Activated naive CD4-positive, alpha-beta T cell treated with anti-CD3 and anti-CD28 coated beads, Interleukin-2, amount 10 ng/mL, durations not matched to agents 7 days and 5 days (primary cell): Measurements from ENCODE around the gene CACNA2D1.
A peak's percentile ranks its signal among the peaks of the same experiment; 100 is the strongest.

Experiments
- CTCF ChIA-PET: fragments of 350-600 bp; sonication (Branson Sonifier 250); formaldehyde crosslinking; loops from one replicate; lab custom pipeline; 2021; ENCODE audit warnings: antibody characterized with exemption; lab: Charles Lee
- DNase-seq: peaks from one replicate; pipeline ENCODE4 v3.0.0-alpha.2; 2020
- H3K27ac Mint-ChIP-seq: one replicate; pipeline ENCODE4 v1.8.0; 2021; ENCODE audit warnings: mild to moderate bottlenecking, moderate library complexity, mixed read lengths
- H3K27me3 Mint-ChIP-seq: one replicate; pipeline ENCODE4 v1.8.0; 2021; ENCODE audit warnings: mild to moderate bottlenecking, mixed read lengths
- H3K36me3 Mint-ChIP-seq: one replicate; pipeline ENCODE4 v1.8.0; 2021; ENCODE audit warnings: mixed read lengths
- H3K4me1 Mint-ChIP-seq: one replicate; pipeline ENCODE4 v1.8.0; 2021; ENCODE audit warnings: mixed read lengths
- H3K4me3 Mint-ChIP-seq: one replicate; pipeline ENCODE4 v1.8.0; 2021; ENCODE audit warnings: mild to moderate bottlenecking, moderate library complexity, mixed read lengths
- H3K9me3 Mint-ChIP-seq: one replicate; pipeline ENCODE4 v1.8.0; 2021; ENCODE audit warnings: mixed read lengths

The CACNA2D1 gene

DNA sequence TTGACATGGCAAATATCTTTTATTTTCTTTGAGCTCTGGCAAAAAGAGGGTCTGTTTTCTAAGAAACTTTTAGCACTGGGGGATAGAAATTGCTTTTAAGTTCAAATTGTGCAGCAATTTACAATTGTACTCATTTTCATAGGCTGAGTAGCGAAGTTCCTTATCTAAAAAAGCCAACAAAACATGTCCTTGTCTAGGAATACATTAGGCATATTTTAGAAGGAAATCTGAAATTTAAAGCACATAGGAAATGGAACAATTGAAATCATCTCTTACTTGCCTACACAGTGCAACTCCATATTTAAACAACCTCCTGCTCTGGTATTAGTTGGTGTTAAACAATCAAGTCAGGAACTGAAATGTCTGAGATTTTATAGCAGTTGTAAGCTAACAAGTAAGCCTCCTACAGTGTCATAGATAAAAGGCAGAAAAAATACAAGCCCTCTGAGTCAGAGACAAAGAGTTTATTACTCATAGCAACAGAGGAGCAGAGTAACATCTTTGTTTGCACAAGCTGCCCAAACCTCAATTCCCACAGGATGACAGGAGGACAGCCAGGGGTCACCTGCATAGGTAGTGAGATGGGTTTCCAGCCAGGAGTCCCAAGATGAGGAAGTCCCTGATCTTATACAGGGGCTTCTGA is 393.6 kb downstream of the CACNA2D1 start:
- Mint-ChIP-seq H3K4me1 (no peaks in the 10 kb centered on the region), H3K27ac (no peak overlapping the region), H3K4me3 (no peak overlapping the region), H3K27me3 (no peaks in the 10 kb centered on the region), H3K36me3 (no peaks in the 10 kb centered on the region), H3K9me3 (no peaks in the 10 kb centered on the region)
- CTCF ChIA-PET, result no interaction called here
- no peak for DNase-seq

DNA sequence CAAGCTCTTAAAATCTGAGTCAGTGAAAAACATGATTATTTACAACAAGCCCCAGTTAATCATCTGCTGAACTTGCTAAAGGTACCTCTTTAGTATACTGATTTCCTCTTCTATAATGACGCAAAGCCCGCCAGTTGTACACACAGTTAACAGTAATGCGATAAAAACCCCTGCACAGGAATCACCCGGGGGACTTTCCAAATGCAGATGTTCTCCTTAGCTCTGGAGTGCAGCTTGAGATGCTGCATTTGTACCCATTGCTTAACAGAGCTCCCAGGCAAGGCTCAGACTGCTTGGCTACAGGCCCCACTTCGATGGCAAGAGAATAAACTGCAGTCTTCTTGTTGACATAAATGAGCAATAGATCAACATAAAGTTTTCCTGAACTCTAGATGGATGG is 394.1 kb downstream of the CACNA2D1 start:
- Mint-ChIP-seq H3K27ac (no peak overlapping the region), H3K4me3 (no peak overlapping the region), H3K4me1 (no peaks in the 10 kb centered on the region), H3K27me3 (no peaks in the 10 kb centered on the region), H3K36me3 (no peaks in the 10 kb centered on the region), H3K9me3 (no peaks in the 10 kb centered on the region)
- no peak for DNase-seq
- CTCF ChIA-PET, result no interaction called here

DNA sequence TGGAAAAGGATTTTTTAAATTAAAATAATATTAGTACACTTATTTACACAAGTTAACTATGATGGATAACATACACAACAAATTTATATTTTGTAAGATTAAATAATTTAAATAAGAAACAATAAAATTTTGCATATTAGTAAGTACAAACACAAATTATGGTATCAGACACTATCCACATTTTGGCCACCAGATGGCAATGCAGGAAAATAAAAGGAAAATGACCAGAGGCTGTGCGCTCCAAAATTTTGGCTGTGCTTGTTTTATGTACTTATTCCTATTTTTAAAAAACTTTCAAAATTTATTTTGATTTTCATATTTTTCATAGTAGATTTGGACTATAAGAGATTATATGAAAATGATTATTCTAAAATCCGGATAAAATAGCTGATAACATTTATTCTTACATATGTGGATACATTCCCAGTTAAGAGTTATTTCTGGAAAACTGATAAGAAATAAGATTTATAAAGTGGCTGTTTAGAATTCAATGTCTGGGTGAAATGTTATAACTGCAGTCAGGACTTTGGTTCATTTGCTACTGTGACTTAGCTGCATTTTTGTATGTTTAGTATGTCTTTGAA is 399.0 kb downstream of the CACNA2D1 start:
- Mint-ChIP-seq H3K27me3 (no peaks in the 10 kb centered on the region), H3K4me1 (no peaks in the 10 kb centered on the region), H3K4me3 (no peak overlapping the region), H3K36me3 (no peaks in the 10 kb centered on the region), H3K9me3 (no peaks in the 10 kb centered on the region), H3K27ac (no peak overlapping the region)
- peak; percentile 27 for DNase-seq
- CTCF ChIA-PET, result interaction anchor here (1.6 kb wide), 1 partner anchor 562 kb away, joined by 5 read pairs; no protein-coding TSS in a partner anchor

DNA sequence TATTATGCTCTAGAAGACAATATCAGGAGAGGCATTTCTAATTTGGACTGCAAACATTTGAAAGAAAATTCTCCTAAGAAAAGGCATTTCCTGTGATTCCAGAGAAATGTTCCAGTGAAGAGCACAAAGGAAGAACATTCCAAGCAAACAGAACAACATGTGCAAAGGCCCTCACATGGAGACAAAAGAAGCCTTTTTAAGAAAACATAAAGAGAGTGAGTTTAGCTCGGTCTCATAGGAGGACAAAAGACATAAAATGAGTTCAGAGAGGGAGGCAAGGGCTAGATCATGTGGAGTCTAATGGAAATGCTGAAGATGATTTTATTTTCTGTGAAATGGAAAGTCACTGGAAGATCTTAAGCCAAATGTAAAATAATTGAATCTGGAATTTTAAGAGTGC is 404.0 kb downstream of the CACNA2D1 start:
- Mint-ChIP-seq H3K4me1 (no peaks in the 10 kb centered on the region), H3K27ac (no peak overlapping the region), H3K9me3 (no peaks in the 10 kb centered on the region), H3K27me3 (no peaks in the 10 kb centered on the region), H3K4me3 (no peak overlapping the region), H3K36me3 (no peaks in the 10 kb centered on the region)
- CTCF ChIA-PET, result no interaction called here
- no peak for DNase-seq

DNA sequence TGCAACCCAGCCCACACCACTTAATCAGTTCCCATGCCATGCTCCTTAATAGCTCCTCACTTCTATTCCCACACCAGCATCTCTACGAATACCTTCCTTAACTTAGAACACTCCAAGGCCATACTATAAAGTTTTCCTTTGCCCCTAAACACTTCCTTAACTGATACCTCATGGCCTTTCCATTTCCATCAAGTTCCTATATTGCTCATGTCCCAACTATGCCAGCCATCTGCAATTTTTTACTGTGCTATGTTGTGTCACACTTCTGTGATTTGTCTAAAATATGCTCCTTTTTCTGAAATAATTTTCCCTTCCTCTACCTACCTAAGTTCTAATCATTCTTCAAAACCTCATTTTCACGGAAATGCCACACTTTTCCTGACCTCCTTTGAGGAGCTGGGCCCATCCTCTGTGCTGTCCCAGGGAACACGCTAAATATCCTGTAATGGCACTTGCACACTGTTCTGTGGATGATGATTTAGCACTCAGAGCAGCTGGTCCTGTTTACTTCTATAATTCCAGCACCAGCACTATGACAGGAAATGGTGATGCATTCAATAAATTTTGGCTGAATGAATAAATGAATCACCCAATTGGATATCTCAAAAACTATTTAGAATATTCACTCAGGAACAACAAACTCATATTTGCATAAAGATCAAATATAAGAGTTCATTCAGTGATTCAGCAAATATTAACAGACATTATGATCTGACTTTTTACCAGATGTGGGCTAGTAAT is 407.3 kb downstream of the CACNA2D1 start:
- no peaks in the 10 kb centered on the region for H3K4me1 Mint-ChIP-seq
- DNase-seq, result no peak
- H3K9me3 Mint-ChIP-seq, result no peaks in the 10 kb centered on the region
- H3K27me3 Mint-ChIP-seq, result no peaks in the 10 kb centered on the region
- H3K4me3 Mint-ChIP-seq, result no peak overlapping the region
- CTCF ChIA-PET, result no interaction called here
- no peak overlapping the region for H3K27ac Mint-ChIP-seq
- H3K36me3 Mint-ChIP-seq, result no peaks in the 10 kb centered on the region

DNA sequence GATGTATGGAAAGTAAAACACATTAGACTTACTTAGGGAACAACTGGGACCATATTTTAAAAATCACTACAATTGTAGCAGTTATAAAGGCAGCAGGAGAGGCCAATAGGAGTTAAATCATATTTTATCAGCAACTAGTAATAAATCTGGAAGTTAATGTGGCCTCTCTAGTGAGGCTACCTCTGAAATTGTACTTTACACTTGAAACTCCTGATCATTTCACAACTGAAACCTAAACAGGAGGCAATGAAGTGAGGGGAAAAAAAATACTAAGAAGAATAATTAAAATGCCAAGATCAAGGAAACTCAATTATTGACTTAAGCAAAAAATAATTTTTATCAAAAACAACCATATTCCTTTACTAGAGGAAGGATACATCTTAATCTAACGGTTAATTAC is 408.1 kb downstream of the CACNA2D1 start:
- H3K36me3 Mint-ChIP-seq, result no peaks in the 10 kb centered on the region
- no peak overlapping the region for H3K27ac Mint-ChIP-seq
- no peaks in the 10 kb centered on the region for H3K9me3 Mint-ChIP-seq
- H3K4me1 Mint-ChIP-seq, result no peaks in the 10 kb centered on the region
- no peak for DNase-seq
- no peaks in the 10 kb centered on the region for H3K27me3 Mint-ChIP-seq
- H3K4me3 Mint-ChIP-seq, result no peak overlapping the region
- CTCF ChIA-PET, result no interaction called here

DNA sequence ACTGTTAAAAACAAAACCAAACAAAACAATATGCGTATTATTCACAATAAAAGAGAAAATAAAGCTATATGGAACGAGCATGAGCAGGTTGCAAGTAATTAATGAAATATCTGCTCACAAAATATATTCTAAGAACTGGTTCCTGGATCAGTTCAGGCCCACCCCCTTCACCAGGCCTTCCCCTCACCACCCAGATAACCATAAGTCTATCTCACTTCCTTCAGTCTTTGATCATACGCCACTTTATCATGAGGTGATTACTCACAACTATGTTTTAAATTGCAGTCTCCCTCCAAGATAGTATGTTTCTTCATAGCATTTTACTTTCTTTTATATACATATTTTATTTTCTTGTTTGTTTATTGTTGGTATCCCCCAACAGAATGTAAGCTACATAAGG is 410.7 kb downstream of the CACNA2D1 start:
- Mint-ChIP-seq H3K9me3 (no peaks in the 10 kb centered on the region), H3K36me3 (no peaks in the 10 kb centered on the region), H3K4me3 (no peak overlapping the region), H3K4me1 (no peaks in the 10 kb centered on the region), H3K27ac (no peak overlapping the region), H3K27me3 (no peaks in the 10 kb centered on the region)
- CTCF ChIA-PET, result no interaction called here
- no peak for DNase-seq

DNA sequence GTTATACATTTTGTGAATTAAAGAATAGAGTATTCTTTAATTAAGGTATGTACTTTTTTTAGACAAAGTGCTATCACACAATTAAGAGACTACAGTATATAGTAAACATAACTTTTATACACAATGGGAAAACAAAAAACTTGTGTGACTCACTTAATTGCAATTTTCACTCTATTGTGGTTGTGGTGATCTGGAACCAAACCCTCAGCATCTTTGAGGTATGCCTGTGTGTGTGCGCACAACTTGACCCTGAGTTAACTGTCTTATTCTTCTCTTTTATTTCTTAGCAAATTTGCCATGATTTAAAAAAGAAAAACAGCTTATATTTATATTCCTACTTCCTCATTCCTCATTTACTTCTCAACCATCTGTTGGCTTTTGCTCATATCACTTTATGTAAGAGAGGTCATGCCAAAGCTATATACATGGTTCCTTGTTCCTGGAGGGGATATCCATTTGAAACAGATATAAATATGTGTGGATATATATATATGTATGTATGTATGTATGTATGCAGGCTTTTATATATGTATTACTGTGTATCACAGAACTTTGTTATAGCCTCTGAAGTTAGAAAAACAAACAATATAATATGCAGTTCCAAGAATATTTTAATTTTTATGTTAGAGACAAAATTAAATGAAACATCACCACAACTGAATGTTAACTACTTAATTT is 414.2 kb downstream of the CACNA2D1 start:
- Mint-ChIP-seq H3K36me3 (no peaks in the 10 kb centered on the region), H3K4me1 (no peaks in the 10 kb centered on the region), H3K27me3 (no peaks in the 10 kb centered on the region), H3K9me3 (no peaks in the 10 kb centered on the region), H3K4me3 (no peak overlapping the region), H3K27ac (no peak overlapping the region)
- CTCF ChIA-PET, result no interaction called here
- DNase-seq, result no peak

DNA sequence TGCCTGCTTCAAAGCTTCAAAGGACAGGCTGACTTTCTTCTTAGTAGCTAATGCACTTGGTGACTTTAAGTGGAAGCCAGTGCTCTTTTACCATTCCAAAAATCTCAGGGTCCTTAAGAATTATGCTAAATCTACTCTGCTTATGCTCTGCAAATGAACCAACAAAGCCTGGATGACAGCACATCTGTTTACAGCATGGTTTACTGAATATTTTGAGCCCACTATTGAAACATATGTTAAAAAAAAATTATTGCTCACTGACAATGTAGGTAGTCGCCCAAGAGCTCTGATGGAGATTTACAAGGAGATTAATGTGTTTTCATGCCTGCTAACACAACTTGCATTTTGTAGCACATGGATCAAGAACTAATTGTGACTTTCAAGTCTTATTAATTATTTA is 415.5 kb downstream of the CACNA2D1 start:
- no peaks in the 10 kb centered on the region for H3K36me3 Mint-ChIP-seq
- H3K9me3 Mint-ChIP-seq, result no peaks in the 10 kb centered on the region
- H3K27ac Mint-ChIP-seq, result no peak overlapping the region
- no peak for DNase-seq
- no peaks in the 10 kb centered on the region for H3K27me3 Mint-ChIP-seq
- no peak overlapping the region for H3K4me3 Mint-ChIP-seq
- CTCF ChIA-PET, result no interaction called here
- H3K4me1 Mint-ChIP-seq, result no peaks in the 10 kb centered on the region

DNA sequence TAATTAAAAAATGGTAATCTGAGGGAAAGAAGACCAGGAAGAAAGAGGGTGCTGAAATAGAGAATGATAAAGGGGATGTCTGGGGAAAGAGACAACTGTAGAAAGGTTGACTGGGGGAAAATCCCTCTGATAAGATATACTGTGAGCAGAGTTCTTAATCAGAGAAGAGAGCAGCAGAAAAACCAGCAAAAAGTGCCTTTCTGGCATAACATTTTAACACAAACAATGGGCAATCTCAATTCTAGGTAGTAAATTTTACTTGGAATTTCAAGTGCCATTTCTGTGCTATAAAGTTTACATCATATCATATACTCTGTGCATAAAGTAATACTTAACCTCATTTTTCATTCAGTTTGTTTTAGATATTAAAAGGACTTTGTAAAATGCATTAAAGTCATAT is 421.9 kb downstream of the CACNA2D1 start:
- CTCF ChIA-PET, result no interaction called here
- DNase-seq, result no peak
- Mint-ChIP-seq H3K27me3 (no peaks in the 10 kb centered on the region), H3K27ac (no peak overlapping the region), H3K36me3 (no peaks in the 10 kb centered on the region), H3K4me1 (no peaks in the 10 kb centered on the region), H3K9me3 (no peaks in the 10 kb centered on the region), H3K4me3 (no peak overlapping the region)

DNA sequence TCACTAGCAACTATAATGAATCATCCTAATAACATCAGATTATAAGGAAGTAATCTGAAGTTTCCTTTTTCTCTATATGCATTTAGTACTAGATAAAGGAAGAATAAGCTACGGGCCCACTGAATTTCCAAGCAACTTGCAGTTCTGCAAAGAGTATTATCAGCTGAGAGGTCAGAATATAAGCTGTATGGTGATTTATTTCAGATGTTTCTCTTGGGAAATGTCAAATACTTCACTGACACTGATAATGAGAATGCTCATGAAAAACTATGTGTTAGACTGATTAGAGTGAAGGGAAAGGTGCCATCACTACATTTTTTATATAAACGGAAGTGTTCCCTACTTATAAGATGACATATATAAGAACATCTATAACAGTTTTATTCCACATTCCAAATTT is 422.5 kb downstream of the CACNA2D1 start:
- Mint-ChIP-seq H3K9me3 (no peaks in the 10 kb centered on the region), H3K36me3 (no peaks in the 10 kb centered on the region), H3K27ac (no peak overlapping the region), H3K4me3 (no peak overlapping the region), H3K4me1 (no peaks in the 10 kb centered on the region), H3K27me3 (no peaks in the 10 kb centered on the region)
- DNase-seq, result no peak
- CTCF ChIA-PET, result no interaction called here

DNA sequence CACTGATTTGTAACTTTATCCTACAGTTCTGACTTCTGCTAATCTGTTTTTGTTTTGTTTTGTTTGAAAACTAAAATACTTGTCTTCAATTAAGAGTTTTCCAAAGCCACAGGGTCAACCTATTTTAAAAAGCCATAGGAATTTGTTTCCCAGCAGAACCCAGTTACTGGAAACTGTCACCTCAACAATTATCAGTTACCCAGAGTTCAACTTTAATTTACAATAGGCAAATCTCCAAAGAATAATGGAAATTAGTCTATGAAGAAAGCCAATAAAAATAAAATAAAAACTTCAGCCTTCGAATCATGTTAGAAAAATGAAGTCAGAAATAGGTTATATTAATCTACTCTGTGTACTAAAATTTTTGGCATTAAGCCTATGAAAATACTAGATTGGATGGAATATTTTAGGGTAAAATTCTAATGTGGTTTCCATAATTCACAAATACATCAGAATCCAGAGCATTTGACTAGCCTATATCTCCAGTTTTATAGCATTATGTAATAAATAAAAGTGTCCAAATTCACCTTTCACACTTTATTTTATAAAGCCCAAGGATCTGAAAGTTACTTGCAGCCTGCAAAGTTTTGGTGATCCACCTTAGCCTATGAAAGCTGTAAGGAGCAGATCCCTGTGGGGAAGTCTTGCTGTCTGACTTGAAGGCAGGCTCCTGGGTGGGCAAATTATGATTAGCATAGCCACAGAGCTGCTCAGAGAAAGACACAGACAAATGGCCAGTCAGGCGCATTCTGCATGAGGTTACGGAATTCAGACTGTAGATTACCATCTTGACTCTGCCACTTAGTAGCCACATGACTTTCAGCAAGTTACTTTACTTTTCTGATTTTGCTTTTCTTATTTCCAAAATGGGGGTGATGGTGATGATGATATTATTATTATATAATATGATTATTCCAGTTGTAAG is 423.8 kb downstream of the CACNA2D1 start:
- no peak overlapping the region for H3K4me3 Mint-ChIP-seq
- no peaks in the 10 kb centered on the region for H3K27me3 Mint-ChIP-seq
- no peaks in the 10 kb centered on the region for H3K36me3 Mint-ChIP-seq
- no peak overlapping the region for H3K27ac Mint-ChIP-seq
- DNase-seq, result no peak
- H3K9me3 Mint-ChIP-seq, result no peaks in the 10 kb centered on the region
- CTCF ChIA-PET, result no interaction called here
- H3K4me1 Mint-ChIP-seq, result no peaks in the 10 kb centered on the region

DNA sequence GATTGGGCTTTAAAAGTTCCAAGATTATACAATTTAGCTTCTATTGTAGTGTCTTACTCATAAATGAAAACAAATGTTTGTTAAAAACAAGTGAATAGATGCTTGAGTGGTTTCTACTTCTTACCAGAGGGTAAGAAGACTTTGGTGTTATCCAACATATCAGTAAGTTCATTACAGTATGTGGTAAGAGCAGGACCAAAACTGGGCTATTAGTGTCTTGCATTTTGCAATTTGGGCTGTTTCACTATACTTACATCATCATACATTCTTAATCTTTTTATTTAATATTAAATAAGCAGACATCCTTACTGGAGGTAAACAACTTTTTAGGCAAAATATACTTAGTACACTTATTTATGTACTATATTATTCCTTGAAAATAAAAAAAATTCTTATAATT is 425.4 kb downstream of the CACNA2D1 start:
- Mint-ChIP-seq H3K27me3 (no peaks in the 10 kb centered on the region), H3K27ac (no peak overlapping the region), H3K4me3 (no peak overlapping the region), H3K4me1 (no peaks in the 10 kb centered on the region), H3K36me3 (no peaks in the 10 kb centered on the region), H3K9me3 (no peaks in the 10 kb centered on the region)
- no peak for DNase-seq
- CTCF ChIA-PET, result no interaction called here
